NCI-H69 (cell line): ENCODE results near the gene OR6K6.

Experiments used
- DNase-seq: peaks from one replicate; lab custom pipeline; 2025; lab: John Stamatoyannopoulos, UW

OR6K6 gene

GRCh38 chr1:158754420-158754819 is at the start of gene OR6K6:
TSS of gene OR6K6 (plus strand) at chr1:158754720. CDS start at chr1:158754888, 168 bp downstream.
- no peak for DNase-seq

- DNase-seq, result no peak
Measured at GRCh38 chr1:158706096-158706495, 48.4 kb upstream of the OR6K6 start.

DNA sequence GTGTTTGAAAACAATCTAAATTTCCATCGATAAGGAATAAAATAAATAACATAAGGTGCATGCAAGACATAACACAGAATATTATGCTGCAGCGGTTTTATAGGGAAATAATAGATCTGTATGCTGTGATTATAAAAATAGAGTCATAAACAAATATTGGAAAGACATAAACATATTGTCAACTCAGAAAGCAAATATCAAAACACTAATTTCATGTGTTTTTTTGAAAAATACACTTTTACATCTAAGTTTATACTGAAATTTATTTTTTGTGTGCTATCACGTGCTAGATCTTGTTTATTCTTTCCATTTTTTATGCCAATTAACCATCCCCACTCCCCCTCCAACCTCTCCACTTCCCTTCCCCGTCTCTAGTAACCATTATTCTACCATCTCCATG is 43.4 kb upstream of the OR6K6 start:
- no peak for DNase-seq

GRCh38 chr1:158714754-158715153 is 39.8 kb upstream of the OR6K6 start:
- DNase-seq, result no peak

DNA sequence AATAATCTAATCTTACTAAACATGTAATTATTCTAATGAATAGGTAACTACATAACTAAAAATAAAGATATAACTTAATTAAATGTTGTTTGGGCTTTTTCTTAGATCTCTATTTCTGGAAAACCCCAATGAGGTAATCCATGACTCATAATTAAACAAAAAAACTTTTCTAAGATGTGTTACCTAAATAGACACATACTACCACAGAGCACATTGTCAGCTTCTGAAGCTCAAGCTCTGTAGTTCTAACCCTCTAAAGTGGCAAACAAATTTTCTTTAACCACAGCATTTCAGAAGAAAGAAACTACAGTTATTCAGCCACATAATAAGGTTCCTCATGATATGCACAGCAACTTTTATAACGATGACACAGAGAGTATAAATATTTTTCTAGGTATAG is 38.2 kb upstream of the OR6K6 start:
- no peak for DNase-seq

DNA sequence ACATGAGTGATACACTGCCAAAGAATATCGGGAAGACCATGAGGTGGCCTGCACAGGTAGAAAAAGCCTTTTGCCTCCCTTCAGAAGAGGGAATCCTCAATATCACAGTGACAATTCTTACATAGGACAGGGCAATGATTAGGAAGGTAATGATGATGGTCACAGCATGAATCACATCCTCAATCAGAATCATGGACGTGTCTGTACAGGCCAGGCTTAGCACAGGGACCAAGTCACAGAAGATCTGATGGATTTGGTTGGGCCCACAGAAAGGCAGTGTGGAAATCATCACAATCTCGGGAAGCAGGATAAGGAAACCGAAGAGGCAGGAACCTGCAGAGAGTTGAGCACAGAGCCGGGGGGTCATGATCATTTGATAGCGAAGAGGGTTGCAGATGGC is 37.2 kb upstream of the OR6K6 start:
- DNase-seq, result no peak

GRCh38 chr1:158719664-158720063 is 34.9 kb upstream of the OR6K6 start:
- DNase-seq, result no peak

DNA sequence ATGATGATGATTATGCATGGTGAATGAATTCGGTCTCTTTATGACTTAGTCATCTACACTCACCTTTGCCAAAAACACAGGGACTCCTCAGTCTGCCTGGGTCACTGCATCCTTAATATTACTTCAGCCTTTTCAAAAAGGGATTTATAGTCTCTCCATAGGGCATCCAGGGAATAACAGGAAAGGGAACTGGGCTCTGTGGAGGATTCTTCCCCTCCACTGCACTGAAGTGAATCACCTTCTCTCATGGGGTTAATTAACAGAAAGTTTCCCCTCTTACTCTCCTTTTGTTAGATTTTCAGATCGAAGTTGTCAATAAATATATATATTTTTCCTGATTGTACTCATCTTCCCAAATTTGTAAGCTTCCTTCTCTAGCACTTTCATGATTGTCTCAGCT is 33.9 kb upstream of the OR6K6 start, which contains the start of gene OR6K3:
Gene OR6K3, minus strand, starts transcription at position 101 of the 400 bp plus-strand sequence. CDS start 2,605 bp downstream, outside the sequence.
- no peak for DNase-seq

DNA sequence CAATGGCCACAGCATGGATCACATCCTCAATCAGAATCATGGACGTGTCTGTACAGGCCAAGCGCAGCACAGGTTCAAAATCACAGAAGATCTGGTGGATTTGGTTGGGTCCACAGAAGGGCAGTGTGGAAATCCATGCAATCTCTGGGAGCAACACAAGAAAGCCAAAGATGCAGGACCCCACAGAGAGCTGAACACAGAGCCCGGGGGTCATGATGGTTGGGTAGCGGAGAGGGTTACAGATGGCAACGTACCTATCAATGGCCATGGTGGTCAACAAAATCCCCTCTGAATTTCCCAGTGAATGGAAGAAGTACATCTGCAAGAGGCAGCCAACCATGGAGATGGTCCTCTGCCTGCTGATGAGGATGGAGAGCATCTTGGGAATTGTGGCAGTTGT is 30.1 kb upstream of the OR6K6 start:
- no peak for DNase-seq

- no peak for DNase-seq
Measured at GRCh38 chr1:158728510-158729225, 25.9 kb upstream of the OR6K6 start.

- no peak for DNase-seq
Measured at GRCh38 chr1:158730453-158730852, 24.1 kb upstream of the OR6K6 start.

DNA sequence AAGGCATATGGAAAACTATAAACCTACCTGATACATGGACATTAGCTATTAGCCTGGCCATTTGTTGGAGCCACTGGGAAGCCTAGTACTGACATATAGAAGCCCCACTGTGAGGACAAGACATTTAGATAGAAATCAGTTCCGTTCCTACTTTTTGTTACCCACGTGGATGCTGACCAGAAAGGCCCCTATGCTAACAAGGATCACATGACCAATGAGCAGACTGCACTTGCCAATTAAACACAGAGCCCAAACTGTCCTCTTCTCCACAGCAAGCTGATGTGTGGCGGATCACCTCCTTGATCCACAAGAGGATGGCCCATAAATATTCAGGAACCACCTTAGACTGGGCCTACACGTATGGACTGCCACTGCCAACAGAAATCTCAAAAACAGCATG is 22.8 kb upstream of the OR6K6 start:
- DNase-seq, result no peak

GRCh38 chr1:158732524-158732923 is 22.0 kb upstream of the OR6K6 start:
- DNase-seq, result no peak

- no peak for DNase-seq
Measured at GRCh38 chr1:158735848-158736247, 18.7 kb upstream of the OR6K6 start.

DNA sequence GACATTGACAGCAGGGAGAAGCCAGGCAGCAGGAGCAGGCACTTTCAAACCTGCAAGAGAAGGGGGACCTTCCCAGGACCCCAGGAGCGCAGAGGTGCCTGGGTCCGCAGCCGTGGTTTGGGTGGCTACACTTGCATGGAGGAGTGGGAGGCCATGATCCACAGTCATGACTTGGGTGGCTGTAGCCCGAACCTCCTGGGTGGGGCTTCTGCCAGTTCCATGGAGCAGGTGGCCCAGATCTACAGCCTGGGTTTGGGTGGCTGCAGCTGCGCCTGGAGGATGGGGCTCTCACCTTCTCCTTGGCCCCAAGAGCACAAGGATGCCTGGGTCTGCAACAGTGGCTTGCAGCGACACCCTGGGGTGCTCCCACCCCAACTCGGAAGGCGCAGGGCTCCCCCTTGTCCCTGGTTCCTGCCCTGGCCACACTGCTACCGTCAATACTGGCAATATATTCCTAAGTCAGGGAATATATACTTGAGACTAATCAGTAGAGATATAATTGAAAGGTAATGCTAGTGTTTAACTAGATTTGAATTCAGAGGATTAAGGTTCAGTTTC is 2.3 kb upstream of the OR6K6 start:
- no peak for DNase-seq

GRCh38 chr1:158771950-158772866 is 17.7 kb downstream of the OR6K6 start, which contains the start of gene OR6N1:
TSS of gene OR6N1 (minus strand) at chr1:158772195. CDS start at chr1:158766682, 5,513 bp downstream.
- no peak for DNase-seq

- no peak for DNase-seq
Measured at GRCh38 chr1:158781104-158781503, 26.6 kb downstream of the OR6K6 start, which contains the start of gene OR6N2. TSS of gene OR6N2 (minus strand) at chr1:158781204. CDS start at chr1:158777635, 3,569 bp downstream.

DNA sequence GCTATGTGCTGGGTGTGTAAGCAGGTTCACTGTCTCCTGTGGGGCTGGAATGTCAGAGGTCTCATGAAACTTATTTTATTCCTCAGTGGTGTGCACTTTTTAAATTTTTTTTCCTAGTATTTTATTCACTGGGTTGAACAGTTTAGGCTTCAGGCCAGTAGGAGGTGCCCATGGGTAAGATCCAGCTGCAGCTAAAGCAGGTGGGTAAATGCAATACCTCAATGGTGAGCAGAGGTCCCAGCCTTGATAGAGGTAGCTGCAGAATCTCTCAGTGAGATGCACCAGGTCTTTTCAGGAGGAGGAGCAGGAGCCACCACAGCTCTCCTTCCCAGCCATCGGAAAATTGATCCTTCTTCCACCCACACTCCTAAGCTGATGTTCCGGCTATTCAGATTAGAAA is 39.1 kb downstream of the OR6K6 start:
- DNase-seq, result no peak

- no peak for DNase-seq
Measured at GRCh38 chr1:158794247-158794646, 39.7 kb downstream of the OR6K6 start.

DNA sequence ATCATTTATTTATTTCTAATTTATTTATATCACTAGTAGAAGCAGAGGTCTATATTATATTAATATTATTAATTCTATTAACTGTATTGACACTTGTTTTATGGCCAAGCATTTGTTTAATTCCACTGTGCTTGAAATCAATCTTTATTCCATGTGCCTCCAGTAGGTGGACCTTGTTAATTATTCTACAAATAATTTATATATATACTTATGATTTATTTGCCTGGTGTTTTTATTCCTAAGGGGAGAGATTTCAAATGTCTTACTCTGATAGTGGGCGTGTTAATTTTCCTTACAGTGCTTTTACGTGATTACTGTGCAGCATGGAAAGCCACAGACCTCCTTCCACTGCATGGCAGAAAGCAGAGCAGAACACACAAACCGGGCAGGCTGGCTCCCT is 44.0 kb downstream of the OR6K6 start:
- no peak for DNase-seq

- no peak for DNase-seq
Measured at GRCh38 chr1:158799689-158800088, 45.2 kb downstream of the OR6K6 start.

DNA sequence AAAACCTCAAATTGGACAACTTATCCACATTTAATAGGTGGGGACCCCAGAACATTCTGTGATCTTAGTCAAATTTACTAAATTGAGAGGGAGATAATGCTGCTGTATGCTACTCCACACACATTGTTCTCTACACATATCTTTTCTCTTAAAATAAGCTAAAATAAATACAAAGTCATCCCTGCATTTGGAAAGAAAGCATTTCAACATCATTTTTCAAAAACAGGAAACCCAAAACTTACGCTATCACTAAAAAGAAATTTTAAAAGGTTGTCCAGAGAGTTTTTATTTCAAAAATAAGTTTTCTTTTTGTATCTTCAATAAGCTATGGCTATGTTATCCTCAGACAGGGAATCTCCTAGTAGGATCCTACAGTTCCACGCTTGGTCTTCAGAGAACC is 46.0 kb downstream of the OR6K6 start:
- no peak for DNase-seq

DNA sequence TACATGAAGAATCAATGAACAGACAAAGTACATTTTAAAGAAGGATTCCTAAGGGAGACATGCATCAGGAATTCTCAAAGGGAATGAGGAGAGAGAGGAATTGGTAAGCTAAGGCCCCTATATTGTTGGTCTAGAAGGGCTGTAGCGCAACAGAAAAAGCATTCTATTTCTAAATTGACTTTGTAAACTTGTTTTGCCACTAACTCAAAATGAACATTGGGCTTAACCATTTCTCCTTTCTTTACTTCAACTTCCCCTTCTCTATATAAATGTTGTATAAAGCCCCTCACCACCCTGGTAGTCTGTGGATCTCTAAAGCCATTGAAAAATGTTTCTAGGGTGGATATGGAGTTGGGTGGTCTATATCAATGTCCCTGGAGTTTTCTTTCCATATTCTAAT is 46.9 kb downstream of the OR6K6 start:
- DNase-seq, result no peak
